ENCODE measurements around the gene ADGRL1.

The ADGRL1 gene

DNA sequence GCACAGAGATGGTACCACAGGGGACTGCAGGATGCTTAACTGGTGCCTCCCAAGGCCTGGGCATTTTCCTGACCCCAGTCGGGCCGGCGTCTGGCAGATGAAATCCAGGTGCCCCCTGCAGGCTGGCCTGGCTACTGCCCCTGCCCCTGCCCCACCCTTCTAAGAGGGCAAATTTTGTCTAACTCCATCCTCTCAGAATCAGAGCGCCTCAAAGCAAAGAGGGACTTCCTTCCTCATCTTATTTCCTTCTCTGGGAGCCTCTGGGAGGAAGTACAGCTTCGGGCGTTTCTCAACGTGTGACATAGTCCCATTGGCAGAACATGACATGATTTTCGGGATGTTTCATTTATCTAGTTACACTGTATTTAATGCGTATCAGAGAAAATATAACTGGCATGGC lies 91.1 kb downstream of the ADGRL1 start:
- Histone ChIP-seq H3K4me1 (ENCODE audit: control insufficient read depth, insufficient read depth, low read length) (peaks cover 30% of the 10 kb centered on the region), H3K4me3 (ENCODE audit: low read depth, low read length) (no peak overlapping the region), H3K9ac (ENCODE audit: low read depth, low read length) (no peak overlapping the region)

DNA sequence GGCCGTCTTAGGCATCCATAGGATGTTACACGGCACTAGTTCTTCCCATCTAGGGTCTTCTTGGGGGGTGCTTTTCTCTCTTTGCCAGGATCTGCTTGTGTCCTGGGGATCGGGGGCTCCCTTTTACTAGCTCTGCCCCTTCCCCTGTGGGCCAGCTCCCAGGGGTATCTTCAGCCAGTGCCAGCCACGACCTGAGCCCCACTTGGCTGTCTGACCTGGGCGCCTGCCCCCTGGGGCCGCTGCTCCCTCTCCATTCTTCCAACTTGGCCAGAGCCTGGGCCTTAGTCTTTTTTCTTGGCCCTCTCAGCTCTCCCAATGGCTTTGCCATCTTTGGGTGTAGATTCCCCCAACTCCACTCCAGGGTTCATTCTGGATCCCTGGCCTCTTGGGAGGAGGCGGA lies 91.5 kb downstream of the ADGRL1 start:
- H3K27me3 ChIP-seq (ENCODE audit: control insufficient read depth, insufficient read depth, low read length), result no peaks in the 10 kb centered on the region

More for the DNA sequence above, 91.1 kb downstream of the ADGRL1 start:
- Histone ChIP-seq H3K36me3 (ENCODE audit: control insufficient read depth, insufficient read depth, low read length) (peaks cover 2% of the 10 kb centered on the region; the same call in 1 of the 2 replicates), H3K27ac (ENCODE audit: low read depth, low read length) (no peak overlapping the region), H3K27me3 (ENCODE audit: control insufficient read depth, insufficient read depth, low read length) (no peaks in the 10 kb centered on the region), H3K9me3 (ENCODE audit: control insufficient read depth, insufficient read depth, low read length) (no peaks in the 10 kb centered on the region)

DNA sequence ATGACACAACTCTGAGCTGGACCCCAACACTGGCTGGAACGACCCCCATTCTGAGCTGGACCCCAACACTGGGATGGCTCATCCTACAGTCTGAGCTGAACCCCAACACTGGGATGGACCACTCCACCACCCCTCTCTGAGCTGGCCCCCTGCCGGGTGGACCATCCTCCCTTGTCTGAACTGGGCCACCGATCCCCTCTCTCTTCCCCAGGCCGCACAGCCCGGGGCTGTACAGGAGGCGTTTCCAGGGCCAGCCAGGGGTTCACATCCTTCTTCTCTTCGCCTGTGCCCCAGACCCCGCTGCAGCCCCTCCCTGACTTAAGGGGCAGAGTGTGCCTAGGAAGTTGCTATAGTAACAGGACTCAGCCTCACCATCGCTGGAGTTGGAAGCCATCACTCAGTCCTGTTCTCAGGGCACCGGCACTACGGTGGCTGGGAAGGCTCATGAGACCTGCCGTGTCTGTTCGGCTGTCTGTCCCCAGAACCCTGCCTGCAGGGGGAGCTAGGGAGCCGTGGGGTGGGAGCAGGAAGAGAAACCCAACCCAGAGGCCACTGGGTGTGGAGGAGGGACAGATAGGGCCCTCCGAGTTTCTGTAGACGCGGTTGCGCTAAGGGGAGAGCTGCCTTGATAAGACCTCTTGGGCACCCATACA lies 92.1 kb downstream of the ADGRL1 start:
- Histone ChIP-seq H3K9me3 (ENCODE audit: control insufficient read depth, insufficient read depth, low read length) (no peaks in the 10 kb centered on the region), H3K4me3 (ENCODE audit: low read depth, low read length) (no peak overlapping the region), H3K36me3 (ENCODE audit: control insufficient read depth, insufficient read depth, low read length) (no peaks in the 10 kb centered on the region), H3K27ac (ENCODE audit: low read depth, low read length) (peak overlapping the region; percentile 7), H3K4me1 (ENCODE audit: control insufficient read depth, insufficient read depth, low read length) (peaks cover 30% of the 10 kb centered on the region), H3K27me3 (ENCODE audit: control insufficient read depth, insufficient read depth, low read length) (no peaks in the 10 kb centered on the region), H3K9ac (ENCODE audit: low read depth, low read length) (no peak overlapping the region)

More for the DNA sequence above, 91.5 kb downstream of the ADGRL1 start:
- Histone ChIP-seq H3K4me3 (ENCODE audit: low read depth, low read length) (no peak overlapping the region), H3K36me3 (ENCODE audit: control insufficient read depth, insufficient read depth, low read length) (no peaks in the 10 kb centered on the region), H3K4me1 (ENCODE audit: control insufficient read depth, insufficient read depth, low read length) (peaks cover 30% of the 10 kb centered on the region), H3K9ac (ENCODE audit: low read depth, low read length) (no peak overlapping the region), H3K27ac (ENCODE audit: low read depth, low read length) (no peak overlapping the region), H3K9me3 (ENCODE audit: control insufficient read depth, insufficient read depth, low read length) (no peaks in the 10 kb centered on the region)

DNA sequence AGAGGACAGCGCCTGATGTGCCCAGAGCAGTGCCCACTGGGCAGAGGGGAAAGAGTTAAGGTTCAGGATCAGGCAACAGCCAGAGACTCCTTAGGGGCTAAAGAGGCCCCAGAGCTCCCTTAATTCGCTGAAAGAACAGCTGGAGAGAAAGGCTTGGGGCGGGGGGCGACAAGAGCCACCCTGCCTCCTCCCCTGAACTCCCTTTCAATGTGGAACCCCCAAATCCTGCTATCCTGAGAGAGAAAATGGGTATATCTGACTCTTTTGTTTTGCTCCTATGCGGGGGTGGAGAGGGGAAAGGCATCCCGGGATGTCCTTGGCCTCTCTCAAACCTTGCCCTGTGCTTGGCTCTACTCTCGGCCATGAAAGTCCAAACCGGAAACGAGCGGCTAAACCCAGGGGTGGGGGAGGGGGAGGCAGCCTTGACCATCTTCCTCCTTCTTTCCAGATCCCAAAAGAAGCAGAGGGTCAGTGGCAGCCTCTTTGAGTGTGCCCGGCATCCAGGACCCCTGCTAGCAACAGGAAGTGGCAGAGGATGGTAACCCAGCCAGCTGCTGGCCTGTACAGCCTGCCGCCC lies 93.1 kb downstream of the ADGRL1 start:
- Histone ChIP-seq H3K27me3 (ENCODE audit: control insufficient read depth, insufficient read depth, low read length) (no peaks in the 10 kb centered on the region), H3K9ac (ENCODE audit: low read depth, low read length) (no peak overlapping the region), H3K27ac (ENCODE audit: low read depth, low read length) (peak overlapping the region; percentile 34), H3K4me3 (ENCODE audit: low read depth, low read length) (no peak overlapping the region), H3K9me3 (ENCODE audit: control insufficient read depth, insufficient read depth, low read length) (no peaks in the 10 kb centered on the region), H3K36me3 (ENCODE audit: control insufficient read depth, insufficient read depth, low read length) (no peaks in the 10 kb centered on the region), H3K4me1 (ENCODE audit: control insufficient read depth, insufficient read depth, low read length) (peaks cover 23% of the 10 kb centered on the region)

DNA sequence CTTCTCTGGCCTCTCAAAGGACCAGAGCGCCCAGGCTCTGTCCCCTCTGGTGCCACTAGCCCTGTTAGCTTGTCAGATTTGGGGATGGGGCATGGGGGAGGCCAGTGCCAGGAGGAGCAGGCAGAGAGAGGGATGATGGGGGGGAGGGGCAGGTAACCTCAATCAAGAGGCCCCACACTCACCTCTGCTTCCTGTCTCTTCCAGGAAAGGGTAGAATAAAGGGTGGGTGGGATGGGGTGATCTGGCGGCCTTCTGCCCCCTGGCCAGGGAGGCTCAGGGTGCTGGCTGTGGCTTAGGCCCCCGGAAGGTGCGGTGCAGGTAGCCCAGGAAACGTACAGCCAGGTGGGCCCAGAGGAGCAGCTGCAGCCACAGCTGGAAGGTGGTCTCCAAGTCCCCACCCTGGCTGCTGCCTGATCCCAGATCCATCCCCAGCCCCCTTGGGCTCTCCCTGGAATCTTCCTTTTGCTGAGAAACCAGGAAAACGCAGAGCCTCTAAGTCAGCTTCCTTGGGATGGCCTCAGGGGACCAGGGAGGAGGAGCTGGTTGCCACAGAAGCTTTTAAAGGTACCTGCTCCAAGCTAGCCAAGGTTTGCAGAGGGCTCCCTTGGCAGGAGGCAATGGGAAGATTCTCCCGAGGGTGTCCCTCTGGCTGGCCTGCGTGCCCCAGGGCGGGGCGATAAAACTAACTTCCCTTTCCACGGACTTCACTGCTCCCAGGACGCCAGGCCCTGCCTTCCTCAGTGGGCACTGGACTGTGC lies 93.7 kb downstream of the ADGRL1 start:
- Histone ChIP-seq H3K27ac (ENCODE audit: low read depth, low read length) (peak overlapping the region; percentile 34), H3K4me1 (ENCODE audit: control insufficient read depth, insufficient read depth, low read length) (peaks cover 23% of the 10 kb centered on the region), H3K9me3 (ENCODE audit: control insufficient read depth, insufficient read depth, low read length) (no peaks in the 10 kb centered on the region), H3K9ac (ENCODE audit: low read depth, low read length) (no peak overlapping the region), H3K4me3 (ENCODE audit: low read depth, low read length) (no peak overlapping the region), H3K27me3 (ENCODE audit: control insufficient read depth, insufficient read depth, low read length) (no peaks in the 10 kb centered on the region), H3K36me3 (ENCODE audit: control insufficient read depth, insufficient read depth, low read length) (no peaks in the 10 kb centered on the region)

DNA sequence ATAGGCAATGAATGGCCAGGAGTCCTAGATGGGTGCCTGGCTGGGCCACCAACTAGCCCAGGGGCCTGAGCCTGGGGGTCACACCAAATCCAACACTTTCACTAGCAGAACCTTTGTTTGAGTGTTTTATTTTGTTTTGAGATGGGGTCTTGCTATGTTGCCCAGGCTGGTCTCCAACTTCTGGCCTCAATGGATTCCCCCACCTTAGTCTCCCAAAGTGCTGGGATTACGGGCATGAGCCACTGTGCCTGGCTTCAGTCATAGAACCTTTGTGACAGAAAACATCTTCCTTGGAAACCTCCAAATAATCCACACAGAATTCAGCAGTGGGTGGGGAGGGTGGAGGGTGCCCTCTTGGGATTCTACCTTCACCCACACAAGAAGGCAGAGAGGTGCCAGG lies 94.5 kb downstream of the ADGRL1 start:
- Histone ChIP-seq H3K36me3 (ENCODE audit: control insufficient read depth, insufficient read depth, low read length) (no peaks in the 10 kb centered on the region), H3K9ac (ENCODE audit: low read depth, low read length) (no peak overlapping the region), H3K9me3 (ENCODE audit: control insufficient read depth, insufficient read depth, low read length) (no peaks in the 10 kb centered on the region), H3K27ac (ENCODE audit: low read depth, low read length) (no peak overlapping the region), H3K4me1 (ENCODE audit: control insufficient read depth, insufficient read depth, low read length) (peaks cover 20% of the 10 kb centered on the region), H3K4me3 (ENCODE audit: low read depth, low read length) (no peak overlapping the region), H3K27me3 (ENCODE audit: control insufficient read depth, insufficient read depth, low read length) (no peaks in the 10 kb centered on the region)

DNA sequence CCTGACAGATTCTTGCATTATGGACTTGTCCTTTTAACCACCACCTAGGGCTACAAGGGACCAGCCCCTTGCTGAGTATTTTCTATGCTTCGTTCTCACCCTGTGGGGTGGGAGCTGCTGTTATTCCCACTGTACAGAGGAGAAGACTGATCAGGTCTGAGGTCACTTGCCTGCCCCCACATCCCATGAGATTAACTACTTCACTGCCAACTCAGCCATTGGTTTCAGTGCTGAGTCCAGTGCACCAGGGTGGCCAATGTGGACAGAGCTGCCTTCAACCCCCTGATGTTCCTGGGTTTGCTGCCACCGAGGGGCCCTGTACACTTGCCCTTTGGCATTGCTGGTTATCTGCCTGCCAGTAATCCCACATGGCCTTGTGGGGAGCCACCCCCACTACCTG lies 95.3 kb downstream of the ADGRL1 start:
- H3K36me3 ChIP-seq (ENCODE audit: control insufficient read depth, insufficient read depth, low read length), result no peaks in the 10 kb centered on the region
- peaks cover 20% of the 10 kb centered on the region for H3K4me1 ChIP-seq (ENCODE audit: control insufficient read depth, insufficient read depth, low read length)
- H3K9ac ChIP-seq (ENCODE audit: low read depth, low read length), result no peak overlapping the region
- H3K9me3 ChIP-seq (ENCODE audit: control insufficient read depth, insufficient read depth, low read length), result no peaks in the 10 kb centered on the region
- no peak overlapping the region for H3K27ac ChIP-seq (ENCODE audit: low read depth, low read length)
- H3K27me3 ChIP-seq (ENCODE audit: control insufficient read depth, insufficient read depth, low read length), result no peaks in the 10 kb centered on the region
- no peak overlapping the region for H3K4me3 ChIP-seq (ENCODE audit: low read depth, low read length)

DNA sequence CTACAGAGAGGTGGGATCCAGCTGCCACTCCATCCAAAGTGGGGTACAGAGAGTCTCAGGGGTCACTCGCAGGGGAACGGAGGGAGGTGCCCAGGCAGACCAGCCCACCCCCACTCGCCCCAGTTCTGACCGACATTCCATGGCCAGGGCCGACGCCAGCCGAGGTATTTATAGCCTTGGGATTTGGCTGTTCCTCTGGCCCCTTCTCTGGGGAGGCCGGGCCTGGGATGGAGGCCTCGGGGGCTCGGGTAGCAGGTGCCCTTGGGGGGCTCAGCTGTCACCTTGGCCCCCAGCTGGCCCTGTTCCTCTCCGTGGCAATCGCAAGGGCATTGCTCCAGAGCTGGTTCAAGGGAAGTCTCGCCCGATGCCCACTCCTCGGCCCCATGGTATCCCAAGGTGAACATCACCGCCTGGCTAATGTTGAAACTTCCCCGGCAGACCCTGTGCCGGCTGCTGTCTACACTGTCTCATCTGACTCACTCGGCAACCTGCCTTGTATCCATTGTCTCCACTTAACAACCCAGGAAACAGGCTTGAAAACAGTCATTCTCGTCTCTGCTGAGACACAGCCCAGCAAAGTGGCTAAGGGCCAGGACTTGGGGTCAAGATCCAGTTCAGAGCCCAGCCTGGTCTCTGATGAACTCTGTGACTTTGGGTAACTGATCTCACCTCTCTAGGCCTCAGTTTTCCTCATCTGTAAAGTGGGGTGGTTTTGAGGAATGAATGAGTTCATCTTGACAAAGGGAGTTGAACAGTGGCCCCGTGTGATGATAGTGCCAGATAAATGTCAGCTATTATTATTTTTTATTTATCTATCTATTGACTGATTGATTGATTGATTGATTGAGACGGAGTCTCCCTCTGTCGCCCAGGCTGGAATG lies 98.1 kb downstream of the ADGRL1 start:
- Histone ChIP-seq H3K27ac (ENCODE audit: low read depth, low read length) (no peak overlapping the region), H3K9ac (ENCODE audit: low read depth, low read length) (no peak overlapping the region), H3K36me3 (ENCODE audit: control insufficient read depth, insufficient read depth, low read length) (peaks cover under 1% of the 10 kb centered on the region; the same call in 1 of the 2 replicates), H3K4me3 (ENCODE audit: low read depth, low read length) (no peak overlapping the region), H3K27me3 (ENCODE audit: control insufficient read depth, insufficient read depth, low read length) (no peaks in the 10 kb centered on the region), H3K4me1 (ENCODE audit: control insufficient read depth, insufficient read depth, low read length) (peaks cover 11% of the 10 kb centered on the region), H3K9me3 (ENCODE audit: control insufficient read depth, insufficient read depth, low read length) (no peaks in the 10 kb centered on the region)

DNA sequence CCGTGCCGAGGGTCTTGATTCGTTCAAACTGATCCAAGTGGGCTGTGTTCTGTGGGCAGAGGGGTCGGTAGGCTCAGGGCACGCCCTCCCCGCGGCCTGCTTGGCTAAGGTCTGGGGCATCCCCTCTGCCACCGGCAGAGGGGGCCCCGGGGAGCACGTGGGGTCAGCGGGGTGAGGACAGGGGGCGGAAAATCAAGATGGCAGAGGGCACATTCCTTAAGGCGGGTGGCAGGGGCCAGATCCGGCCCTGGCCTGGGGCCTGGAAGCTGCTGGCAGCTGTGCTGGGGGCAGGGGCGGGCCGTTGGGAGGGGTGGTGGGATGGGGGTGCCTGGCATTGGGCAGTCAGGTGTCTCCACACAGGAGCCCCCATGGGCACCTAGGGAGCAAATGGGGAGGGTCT lies 99.1 kb downstream of the ADGRL1 start:
- Histone ChIP-seq H3K4me3 (ENCODE audit: low read depth, low read length) (no peak overlapping the region), H3K9me3 (ENCODE audit: control insufficient read depth, insufficient read depth, low read length) (no peaks in the 10 kb centered on the region), H3K4me1 (ENCODE audit: control insufficient read depth, insufficient read depth, low read length) (peaks cover 3% of the 10 kb centered on the region), H3K36me3 (ENCODE audit: control insufficient read depth, insufficient read depth, low read length) (peaks cover 9% of the 10 kb centered on the region), H3K9ac (ENCODE audit: low read depth, low read length) (no peak overlapping the region), H3K27me3 (ENCODE audit: control insufficient read depth, insufficient read depth, low read length) (no peaks in the 10 kb centered on the region), H3K27ac (ENCODE audit: low read depth, low read length) (no peak overlapping the region)

DNA sequence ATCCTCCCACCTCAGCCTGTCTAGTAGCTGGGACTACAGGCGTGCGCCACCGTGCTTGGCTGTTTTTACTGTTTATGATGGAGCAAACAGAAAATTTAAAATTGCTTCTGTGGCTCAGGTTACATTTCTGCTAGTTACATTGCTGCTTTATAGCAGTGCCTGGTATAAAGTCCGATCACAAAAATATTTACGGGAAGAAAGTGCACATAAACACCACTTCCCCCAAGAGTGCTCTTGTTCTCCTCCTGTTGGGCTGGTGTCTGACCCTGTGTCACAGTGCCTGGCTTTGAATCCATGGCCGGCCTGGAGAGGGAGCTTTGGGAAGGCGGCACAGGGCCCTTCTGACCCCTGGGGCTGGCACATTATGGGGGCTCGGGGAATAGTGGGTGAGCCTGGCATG lies 100.3 kb downstream of the ADGRL1 start:
- Histone ChIP-seq H3K27ac (ENCODE audit: low read depth, low read length) (no peak overlapping the region), H3K9ac (ENCODE audit: low read depth, low read length) (no peak overlapping the region), H3K9me3 (ENCODE audit: control insufficient read depth, insufficient read depth, low read length) (no peaks in the 10 kb centered on the region), H3K4me3 (ENCODE audit: low read depth, low read length) (no peak overlapping the region), H3K36me3 (ENCODE audit: control insufficient read depth, insufficient read depth, low read length) (peaks cover 13% of the 10 kb centered on the region), H3K27me3 (ENCODE audit: control insufficient read depth, insufficient read depth, low read length) (no peaks in the 10 kb centered on the region), H3K4me1 (ENCODE audit: control insufficient read depth, insufficient read depth, low read length) (no peaks in the 10 kb centered on the region)

Data from HUES48 (cell line).